Gastroesophageal sphincter (tissue), 3 donors: Measurements from ENCODE around the gene CCDC73.

Experiments
- CTCF ChIP-seq, 4 experiments: fragments of 200-600 bp in 2 of 4; fragments of 450-650 bp in 2 of 4; sonication (generic) in 1 of 4; IDR thresholded peaks; one replicate each; pipeline ENCODE4 v1.5.1; 2017 to 2019; ENCODE audit warnings: antibody characterized with exemption in 4 of 4, mild to moderate bottlenecking in 2 of 4, moderate library complexity in 2 of 4
- EP300 ChIP-seq: sonication (generic); formaldehyde crosslinking; IDR thresholded peaks from one replicate; pipeline ENCODE4 v1.6.1; 2017; ENCODE audit warnings: antibody characterized with exemption, mild to moderate bottlenecking
- POLR2A ChIP-seq, 2 donors: fragments of 450-650 bp; IDR thresholded peaks; one replicate each; pipeline ENCODE4 v1.6.1; 2017; ENCODE audit warnings: antibody characterized with exemption in 2 of 2, mild to moderate bottlenecking in 2 of 2, moderate library complexity in 1 of 2
- POLR2AphosphoS5 ChIP-seq: sonication (generic); formaldehyde crosslinking; IDR thresholded peaks from one replicate; pipeline ENCODE4 v1.6.1; 2017; ENCODE audit warnings: antibody characterized with exemption

- TF ChIP-seq CTCF (IDR thresholded peaks at IDR 0.05): peak; percentile 52 to 66 (median 56)
- no peak for TF ChIP-seq POLR2A (IDR thresholded peaks at IDR 0.05)
- no peak for TF ChIP-seq POLR2AphosphoS5
- no peak for TF ChIP-seq EP300
Observed at GRCh38 chr11:32792948-32793475, 1.4 kb downstream of the CCDC73 start.
